Calu3 (cell line): ENCODE measurements around the gene LRRC32. TPM values are rescaled to one million over a fixed set of nuclear protein-coding genes. Genes with fewer than 3 reads are reported as not detected.

ENCODE experiments used
- BruUV-seq: library from RNA; stranded (reverse); fragments of 400-500 nt; replicated peaks from 2 replicates; lab custom pipeline; 2021; lab: Mats Ljungman, UMichigan
- CTCF ChIA-PET: fragments of 300-600 bp; sonication (Branson Sonifier 250); formaldehyde crosslinking; loops from one replicate; lab custom pipeline; 2022; ENCODE audit warnings: antibody characterized with exemption; lab: Charles Lee
- DNase-seq: peaks from one replicate; pipeline ENCODE4 v3.0.0; 2022
- H3K27ac Mint-ChIP-seq: one replicate; pipeline ENCODE4 v1.8.0; 2022; ENCODE audit warnings: mixed read lengths; ENCODE audit not compliant: unreplicated experiment
- H3K27me3 Mint-ChIP-seq: one replicate; pipeline ENCODE4 v1.8.0; 2022; ENCODE audit warnings: mixed read lengths; ENCODE audit not compliant: unreplicated experiment
- H3K36me3 Mint-ChIP-seq: one replicate; pipeline ENCODE4 v1.8.0; 2022; ENCODE audit warnings: mild to moderate bottlenecking, moderate library complexity, mixed read lengths; ENCODE audit not compliant: insufficient read depth, unreplicated experiment
- H3K4me1 Mint-ChIP-seq: one replicate; pipeline ENCODE4 v1.8.0; 2022; ENCODE audit warnings: mild to moderate bottlenecking, low read depth, mixed read lengths; ENCODE audit not compliant: unreplicated experiment
- H3K4me3 Mint-ChIP-seq: one replicate; pipeline ENCODE4 v1.8.0; 2022; ENCODE audit warnings: mild to moderate bottlenecking, low read depth, moderate library complexity, mixed read lengths; ENCODE audit not compliant: unreplicated experiment
- H3K9me3 Mint-ChIP-seq: one replicate; pipeline ENCODE4 v1.8.0; 2022; ENCODE audit warnings: low read depth, mixed read lengths; ENCODE audit not compliant: unreplicated experiment
- intact Hi-C: fragments of 100-400 bp; cut with micrococcal nuclease; formaldehyde crosslinking; loops from one replicate; pipeline ENCODE4 v1.10.0; 2022; ENCODE audit not compliant: unreplicated experiment
- total RNA-seq: library from RNA; stranded (reverse); gene quantifications from 2 replicates; pipeline ENCODE4 v1.2.3, GENCODE V29; 2022
- TF ChIP-seq, protein P1 (sequence below): fragments of 200-600 bp; IDR thresholded peaks from one replicate; pipeline ENCODE4 v1.8.0; 2022; ENCODE audit warnings: antibody characterized with exemption; ENCODE audit not compliant: unreplicated experiment

The LRRC32 gene
- total RNA-seq, 1 experiment from 2014 or later: not detected

DNA sequence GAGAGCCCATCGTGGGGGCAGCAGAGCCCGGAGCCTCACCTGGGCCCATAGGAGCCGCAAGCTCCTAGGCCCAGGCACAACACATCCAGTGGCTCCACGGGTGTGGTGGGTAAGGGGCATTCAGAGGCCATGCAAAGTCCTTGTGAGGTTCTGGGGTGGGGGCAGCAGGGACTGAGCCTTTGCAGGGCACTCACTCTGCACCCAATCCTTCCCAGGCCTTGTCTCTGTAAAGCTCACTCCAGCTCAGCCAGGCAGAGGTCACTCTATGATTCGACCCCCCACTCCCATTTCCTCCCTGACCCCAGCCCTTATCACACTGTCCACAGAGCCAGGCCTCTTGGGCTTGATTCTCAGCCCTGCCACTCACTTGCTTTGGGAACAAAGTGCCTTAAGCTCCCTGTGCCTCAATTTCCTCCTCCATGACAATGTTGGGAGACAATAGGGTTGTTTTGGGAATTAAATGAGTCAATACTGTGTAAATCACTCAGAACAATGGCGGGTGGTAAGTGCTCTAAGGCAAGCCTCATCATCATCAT lies 46.6 kb downstream of the LRRC32 start:
- intact Hi-C loops: no loop called here
- Mint-ChIP-seq H3K4me3 (no peak overlapping the region), H3K27me3 (peaks cover 25% of the 10 kb centered on the region), H3K4me1 (no peaks in the 10 kb centered on the region), H3K27ac (no peak overlapping the region), H3K36me3 (no peaks in the 10 kb centered on the region), H3K9me3 (no peaks in the 10 kb centered on the region)
- TF ChIP-seq, protein P1, sequence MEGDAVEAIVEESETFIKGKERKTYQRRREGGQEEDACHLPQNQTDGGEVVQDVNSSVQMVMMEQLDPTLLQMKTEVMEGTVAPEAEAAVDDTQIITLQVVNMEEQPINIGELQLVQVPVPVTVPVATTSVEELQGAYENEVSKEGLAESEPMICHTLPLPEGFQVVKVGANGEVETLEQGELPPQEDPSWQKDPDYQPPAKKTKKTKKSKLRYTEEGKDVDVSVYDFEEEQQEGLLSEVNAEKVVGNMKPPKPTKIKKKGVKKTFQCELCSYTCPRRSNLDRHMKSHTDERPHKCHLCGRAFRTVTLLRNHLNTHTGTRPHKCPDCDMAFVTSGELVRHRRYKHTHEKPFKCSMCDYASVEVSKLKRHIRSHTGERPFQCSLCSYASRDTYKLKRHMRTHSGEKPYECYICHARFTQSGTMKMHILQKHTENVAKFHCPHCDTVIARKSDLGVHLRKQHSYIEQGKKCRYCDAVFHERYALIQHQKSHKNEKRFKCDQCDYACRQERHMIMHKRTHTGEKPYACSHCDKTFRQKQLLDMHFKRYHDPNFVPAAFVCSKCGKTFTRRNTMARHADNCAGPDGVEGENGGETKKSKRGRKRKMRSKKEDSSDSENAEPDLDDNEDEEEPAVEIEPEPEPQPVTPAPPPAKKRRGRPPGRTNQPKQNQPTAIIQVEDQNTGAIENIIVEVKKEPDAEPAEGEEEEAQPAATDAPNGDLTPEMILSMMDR: no peak
- CTCF ChIA-PET: no interaction called here
- BruUV-seq: no TSS peak
- DNase-seq: no peak

DNA sequence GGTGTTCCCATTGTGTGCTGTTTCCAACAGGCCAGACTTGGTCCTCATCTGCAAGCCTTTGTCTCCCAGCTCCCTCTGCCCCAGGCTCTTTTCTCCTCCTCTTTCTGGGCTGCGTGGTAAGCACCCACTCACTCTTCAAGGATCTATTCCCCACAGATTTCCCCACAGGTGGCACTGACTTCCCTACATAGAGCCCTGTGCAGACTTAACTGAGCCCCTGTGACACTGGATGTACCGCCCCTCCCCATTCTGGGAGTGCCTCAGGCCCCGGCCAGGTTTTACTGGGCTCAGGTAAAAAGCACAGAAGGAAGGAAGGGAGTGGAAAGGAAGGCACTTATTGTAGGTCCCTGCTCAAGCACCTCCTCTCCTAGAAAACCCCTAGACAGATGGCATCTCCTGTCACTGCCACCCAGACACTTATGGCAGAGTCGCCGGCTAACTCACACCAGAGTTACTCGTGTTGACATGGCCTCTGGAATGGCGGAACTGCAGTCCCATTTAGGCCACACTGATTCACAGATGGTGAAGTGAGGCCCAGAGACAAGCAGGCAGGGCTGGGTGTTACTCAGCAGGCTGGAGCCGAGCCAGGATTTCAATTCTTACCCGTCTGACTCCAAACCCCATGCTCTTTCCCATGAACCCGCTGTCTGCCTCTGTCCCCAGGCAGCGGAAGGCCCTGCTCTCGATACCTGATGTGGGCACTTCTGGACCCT lies 47.2 kb downstream of the LRRC32 start:
- CTCF ChIA-PET: no interaction called here
- Mint-ChIP-seq H3K9me3 (no peaks in the 10 kb centered on the region), H3K27ac (no peak overlapping the region), H3K36me3 (no peaks in the 10 kb centered on the region), H3K4me3 (no peak overlapping the region), H3K27me3 (peaks cover 24% of the 10 kb centered on the region), H3K4me1 (no peaks in the 10 kb centered on the region)
- DNase-seq: no peak
- TF ChIP-seq, protein P1: no peak
- intact Hi-C loops: no loop called here
- no TSS peak for BruUV-seq

DNA sequence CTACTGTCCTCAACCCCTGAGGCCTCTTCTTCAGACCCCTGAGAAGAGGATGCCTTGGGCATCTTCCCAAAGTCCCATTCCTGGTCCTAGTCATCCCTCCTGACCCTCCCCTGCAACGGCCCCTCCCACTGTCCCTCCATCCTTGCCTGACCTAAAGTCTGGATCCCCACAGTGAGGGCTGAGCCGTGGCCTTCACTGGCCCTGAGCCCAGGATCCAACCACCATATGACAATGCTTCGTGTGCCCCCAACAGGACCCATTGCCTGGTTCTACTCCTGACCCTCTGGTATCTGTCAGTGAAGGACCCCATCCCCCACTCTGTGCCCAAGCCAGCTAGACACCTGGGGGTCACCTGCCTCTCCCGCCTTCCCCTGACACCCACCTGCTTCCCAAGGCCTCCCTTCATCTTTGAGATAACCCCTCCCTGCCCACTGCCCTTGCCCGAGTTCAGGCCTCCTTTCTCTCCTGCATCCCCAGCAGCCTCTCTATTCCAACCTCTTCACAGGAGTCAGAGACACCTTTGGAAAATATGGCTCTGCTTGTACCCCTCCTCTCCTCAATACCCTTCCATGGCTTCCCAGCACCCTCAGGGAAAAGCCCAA lies 48.0 kb downstream of the LRRC32 start:
- no peaks in the 10 kb centered on the region for H3K9me3 Mint-ChIP-seq
- no TSS peak for BruUV-seq
- H3K4me1 Mint-ChIP-seq: no peaks in the 10 kb centered on the region
- peaks cover 17% of the 10 kb centered on the region for H3K27me3 Mint-ChIP-seq
- CTCF ChIA-PET: interaction anchor here (1.2 kb wide), 1 partner anchor 10 kb away, joined by 4 read pairs; no protein-coding TSS in a partner anchor
- no peak overlapping the region for H3K27ac Mint-ChIP-seq
- TF ChIP-seq, protein P1: no peak
- no peaks in the 10 kb centered on the region for H3K36me3 Mint-ChIP-seq
- DNase-seq: no peak
- H3K4me3 Mint-ChIP-seq: no peak overlapping the region
- intact Hi-C loops: no loop called here

DNA sequence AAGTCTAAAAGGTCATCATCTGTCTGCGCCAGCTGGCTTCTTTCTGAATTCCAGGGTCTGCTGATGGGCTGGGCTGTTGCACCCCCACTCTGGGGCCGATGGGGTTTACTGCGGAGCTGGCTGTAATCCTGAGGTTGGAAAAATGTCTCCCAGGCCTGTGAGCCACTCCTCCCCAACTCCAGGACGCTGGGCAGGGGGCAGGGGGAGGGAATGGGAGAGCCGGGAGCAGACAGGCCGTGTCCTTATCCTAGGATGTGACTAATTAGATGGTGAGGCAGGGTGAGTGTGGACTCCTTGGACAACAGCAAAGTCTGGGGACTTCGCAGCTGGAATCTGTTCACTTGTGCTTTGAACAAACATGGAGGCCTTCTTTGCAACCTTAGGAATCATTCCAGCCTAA lies 48.7 kb downstream of the LRRC32 start:
- H3K9me3 Mint-ChIP-seq: no peaks in the 10 kb centered on the region
- no peak for DNase-seq
- H3K27me3 Mint-ChIP-seq: peaks cover 18% of the 10 kb centered on the region
- intact Hi-C loops: no loop called here
- no peaks in the 10 kb centered on the region for H3K36me3 Mint-ChIP-seq
- H3K27ac Mint-ChIP-seq: no peak overlapping the region
- TF ChIP-seq, protein P1: no peak
- no peak overlapping the region for H3K4me3 Mint-ChIP-seq
- BruUV-seq: no TSS peak
- H3K4me1 Mint-ChIP-seq: no peaks in the 10 kb centered on the region
- CTCF ChIA-PET: interaction anchor here (1.2 kb wide), 1 partner anchor 10 kb away, joined by 4 read pairs; no protein-coding TSS in a partner anchor
